Nephron (organoid): ENCODE measurements around the gene NXNL1.
A peak's percentile ranks its signal among the peaks of the same experiment; 100 is the strongest.
"Not testable (repeated sequence)": the region's sequence is repeated elsewhere in the genome, so short reads cannot be mapped to it uniquely, and the experiment has no call there.

Source experiments
- H3K27ac Mint-ChIP-seq, 3 experiments: 2 replicates each; pipeline ENCODE4 v1.8.0; 2020; ENCODE audit warnings: mixed read lengths in 3 of 3, mild to moderate bottlenecking in 2 of 3, moderate library complexity in 1 of 3
- H3K27me3 Mint-ChIP-seq: 2 replicates; pipeline ENCODE4 v1.8.0; 2021; ENCODE audit warnings: low read depth, mild to moderate bottlenecking, moderate library complexity, mixed read lengths
- H3K36me3 Mint-ChIP-seq: 2 replicates; pipeline ENCODE4 v1.8.0; 2020; ENCODE audit warnings: low read depth, mixed read lengths
- H3K4me1 Mint-ChIP-seq: 2 replicates; pipeline ENCODE4 v1.8.0; 2020; ENCODE audit warnings: mixed read lengths
- H3K4me3 Mint-ChIP-seq, 3 experiments: 2 replicates each; pipeline ENCODE4 v1.8.0; 2020; ENCODE audit warnings: mild to moderate bottlenecking in 3 of 3, mixed read lengths in 3 of 3, moderate library complexity in 2 of 3
- H3K9me3 Mint-ChIP-seq: 2 replicates; pipeline ENCODE4 v1.8.0; 2020; ENCODE audit warnings: mixed read lengths
- TF ChIP-seq, protein P1 (sequence below), 3 experiments: fragments of 200-600 bp; sonication (generic); IDR thresholded peaks; one replicate each; pipeline ENCODE4 v1.5.0; 2021; ENCODE audit warnings: antibody characterized with exemption in 3 of 3; ENCODE audit not compliant: unreplicated experiment in 3 of 3

Gene NXNL1

DNA sequence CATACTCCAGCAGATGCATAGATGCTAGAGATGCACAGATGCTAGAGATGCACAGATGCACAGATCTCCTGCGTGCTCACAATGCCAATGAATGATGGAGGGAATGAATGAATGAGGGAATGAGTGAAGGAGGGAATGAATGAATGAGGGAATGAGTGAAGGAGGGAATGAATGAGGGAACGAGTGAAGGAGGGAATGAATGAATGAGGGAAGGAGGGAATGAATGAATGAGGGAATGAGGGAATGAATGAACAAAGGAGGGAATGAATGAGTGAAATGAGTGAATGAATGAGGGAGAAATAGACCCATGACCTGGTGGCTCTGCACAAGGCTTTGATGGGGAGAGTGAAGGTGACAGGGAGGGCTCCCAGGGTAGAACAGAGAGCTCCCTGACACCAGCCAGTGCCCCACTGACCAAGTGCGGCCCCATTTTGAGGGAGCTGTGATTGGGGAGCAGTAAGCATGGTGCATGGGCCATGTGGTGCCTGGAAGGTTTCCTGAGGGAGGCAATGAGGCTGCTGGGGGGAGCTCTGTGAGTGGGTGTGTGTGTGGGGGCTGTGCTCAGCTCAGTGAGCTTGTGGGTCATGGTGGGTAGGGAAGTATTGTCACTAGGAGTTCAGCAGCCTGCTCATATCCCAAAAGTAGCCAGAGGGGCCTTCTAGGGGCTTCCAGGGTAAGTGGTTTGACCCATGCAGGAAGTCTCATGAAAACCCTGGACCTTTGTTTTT is 22.3 kb upstream of the NXNL1 start:
- Mint-ChIP-seq H3K27me3 (no peaks in the 10 kb centered on the region), H3K4me3 (no peak overlapping the region), H3K9me3 (no peaks in the 10 kb centered on the region), H3K36me3 (peaks cover 3% of the 10 kb centered on the region), H3K4me1 (peaks cover 7% of the 10 kb centered on the region), H3K27ac (no peak overlapping the region)
- TF ChIP-seq, protein P1, sequence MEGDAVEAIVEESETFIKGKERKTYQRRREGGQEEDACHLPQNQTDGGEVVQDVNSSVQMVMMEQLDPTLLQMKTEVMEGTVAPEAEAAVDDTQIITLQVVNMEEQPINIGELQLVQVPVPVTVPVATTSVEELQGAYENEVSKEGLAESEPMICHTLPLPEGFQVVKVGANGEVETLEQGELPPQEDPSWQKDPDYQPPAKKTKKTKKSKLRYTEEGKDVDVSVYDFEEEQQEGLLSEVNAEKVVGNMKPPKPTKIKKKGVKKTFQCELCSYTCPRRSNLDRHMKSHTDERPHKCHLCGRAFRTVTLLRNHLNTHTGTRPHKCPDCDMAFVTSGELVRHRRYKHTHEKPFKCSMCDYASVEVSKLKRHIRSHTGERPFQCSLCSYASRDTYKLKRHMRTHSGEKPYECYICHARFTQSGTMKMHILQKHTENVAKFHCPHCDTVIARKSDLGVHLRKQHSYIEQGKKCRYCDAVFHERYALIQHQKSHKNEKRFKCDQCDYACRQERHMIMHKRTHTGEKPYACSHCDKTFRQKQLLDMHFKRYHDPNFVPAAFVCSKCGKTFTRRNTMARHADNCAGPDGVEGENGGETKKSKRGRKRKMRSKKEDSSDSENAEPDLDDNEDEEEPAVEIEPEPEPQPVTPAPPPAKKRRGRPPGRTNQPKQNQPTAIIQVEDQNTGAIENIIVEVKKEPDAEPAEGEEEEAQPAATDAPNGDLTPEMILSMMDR (IDR thresholded peaks at IDR 0.05; ENCODE audit: unreplicated experiment in 3 of 3): no peak

DNA sequence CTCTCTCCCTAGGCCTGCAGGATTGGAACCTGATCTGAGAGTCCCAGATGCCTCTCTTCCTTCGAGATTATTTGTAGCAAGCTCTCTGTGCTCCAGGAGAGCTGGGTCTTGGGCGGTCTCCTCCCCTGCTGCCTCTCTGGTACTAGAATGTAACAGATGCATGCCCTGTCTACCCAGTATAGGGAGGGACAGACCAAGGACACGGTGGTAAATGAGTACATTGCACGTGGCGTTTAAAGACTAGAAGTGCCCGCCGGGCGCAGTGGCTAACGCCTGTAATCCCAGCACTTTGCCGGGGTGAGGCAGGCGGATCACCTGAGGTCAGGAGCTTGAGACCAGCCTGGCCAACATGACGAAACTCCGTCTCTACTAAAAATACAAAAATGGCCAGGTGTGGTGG is 21.3 kb upstream of the NXNL1 start:
- TF ChIP-seq, protein P1 (IDR thresholded peaks at IDR 0.05; ENCODE audit: unreplicated experiment in 3 of 3): no peak
- H3K4me1 Mint-ChIP-seq: peaks cover 7% of the 10 kb centered on the region
- H3K9me3 Mint-ChIP-seq: no peaks in the 10 kb centered on the region
- peaks cover 3% of the 10 kb centered on the region for H3K36me3 Mint-ChIP-seq
- H3K27me3 Mint-ChIP-seq: no peaks in the 10 kb centered on the region
- no peak overlapping the region for H3K27ac Mint-ChIP-seq
- no peak overlapping the region for H3K4me3 Mint-ChIP-seq

DNA sequence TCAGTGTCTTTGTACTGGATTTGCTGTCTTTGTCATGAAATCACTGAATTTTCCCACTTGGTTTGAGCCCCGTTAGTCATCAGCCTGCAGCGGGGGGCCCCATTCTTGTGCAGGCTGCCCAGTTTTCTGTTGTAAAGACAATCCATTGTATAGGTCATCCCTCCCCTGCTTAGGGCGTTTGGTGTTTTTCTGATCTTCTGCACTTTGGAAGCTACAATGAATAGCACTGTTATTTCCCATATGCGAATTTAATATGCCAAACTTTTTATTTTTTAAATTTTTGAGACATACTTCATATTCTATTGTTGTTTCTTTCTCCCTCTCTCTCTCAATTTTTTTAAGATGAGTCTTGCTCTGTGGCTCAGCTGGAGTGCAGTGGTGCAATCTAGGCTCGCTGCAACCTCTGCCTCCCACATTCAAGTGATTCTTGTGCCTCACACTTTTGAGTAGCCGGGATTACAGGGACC is 18.6 kb upstream of the NXNL1 start:
- TF ChIP-seq, protein P1 (IDR thresholded peaks at IDR 0.05; ENCODE audit: unreplicated experiment in 3 of 3): no peak
- Mint-ChIP-seq H3K27me3 (no peaks in the 10 kb centered on the region), H3K4me1 (peaks cover 16% of the 10 kb centered on the region), H3K4me3 (no peak overlapping the region), H3K27ac (peak overlapping the region; percentile 10 to 84 (median 67)), H3K9me3 (no peaks in the 10 kb centered on the region), H3K36me3 (peaks cover 3% of the 10 kb centered on the region)

DNA sequence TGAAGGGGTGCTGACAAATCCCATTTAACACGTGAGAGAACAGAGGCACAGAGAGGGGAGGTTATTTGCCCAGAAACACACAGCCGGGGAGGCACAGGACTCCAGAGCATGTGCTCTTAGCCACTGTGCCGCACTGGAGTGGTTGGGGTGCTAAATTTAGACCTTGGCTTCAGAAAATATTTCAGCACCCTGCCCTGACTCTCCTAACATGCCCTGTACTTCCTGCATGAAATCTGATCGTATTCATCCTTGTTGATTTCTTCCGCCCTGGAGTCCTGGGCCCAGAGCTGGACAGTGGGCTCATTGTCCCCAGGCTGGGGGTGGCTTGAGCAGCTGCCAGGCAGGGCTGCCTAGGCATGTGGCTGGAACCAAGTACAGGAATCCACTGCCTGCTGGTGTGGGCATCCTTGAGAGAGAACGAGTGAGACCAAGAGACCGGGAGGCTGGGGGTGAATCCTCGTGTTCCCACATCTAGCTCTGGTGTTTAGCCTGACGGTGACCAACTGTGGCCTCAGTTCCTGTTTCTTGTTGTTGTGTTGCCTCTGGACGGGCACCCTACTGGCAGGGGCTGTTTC is 14.9 kb upstream of the NXNL1 start:
- Mint-ChIP-seq H3K9me3 (no peaks in the 10 kb centered on the region), H3K4me1 (peaks cover 24% of the 10 kb centered on the region), H3K36me3 (no peaks in the 10 kb centered on the region), H3K4me3 (peak overlapping the region in 1 of 3 experiments; percentile 63), H3K27me3 (peaks cover 3% of the 10 kb centered on the region), H3K27ac (peak overlapping the region; percentile 31 to 75 (median 44))
- TF ChIP-seq, protein P1 (IDR thresholded peaks at IDR 0.05; ENCODE audit: unreplicated experiment in 3 of 3): no peak

DNA sequence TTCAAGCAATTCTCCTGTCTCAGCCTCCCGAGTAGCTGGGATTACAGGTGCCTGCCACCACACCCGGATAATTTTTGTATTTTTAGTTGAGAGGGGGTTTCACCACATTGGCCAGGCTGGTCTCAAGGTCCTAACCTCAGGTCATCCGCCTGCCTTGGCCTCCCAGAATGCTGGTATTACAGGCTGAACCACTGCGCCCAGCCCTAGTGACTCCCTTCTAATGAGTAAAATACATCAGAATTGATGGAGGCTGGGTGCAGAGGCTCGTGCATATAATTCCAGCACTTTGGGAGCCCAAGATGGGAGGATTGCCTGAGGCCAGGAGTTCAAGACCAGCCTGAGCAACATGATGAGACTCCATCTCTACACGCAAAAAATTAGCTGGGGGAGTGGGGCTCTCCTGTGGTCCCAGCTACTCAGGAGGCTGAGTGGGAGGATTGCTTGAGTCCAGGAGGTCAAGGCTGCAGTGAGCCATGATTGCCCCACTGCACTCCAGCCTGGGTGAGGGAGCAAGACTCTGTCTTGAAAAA is 14.3 kb upstream of the NXNL1 start:
- not testable (repeated sequence) for H3K27me3 Mint-ChIP-seq, H3K4me3 Mint-ChIP-seq, H3K9me3 Mint-ChIP-seq, H3K36me3 Mint-ChIP-seq
- Mint-ChIP-seq H3K4me1 (peaks cover 24% of the 10 kb centered on the region), H3K27ac (peak overlapping the region in 2 of 3 experiments; percentile 44 to 75)

DNA sequence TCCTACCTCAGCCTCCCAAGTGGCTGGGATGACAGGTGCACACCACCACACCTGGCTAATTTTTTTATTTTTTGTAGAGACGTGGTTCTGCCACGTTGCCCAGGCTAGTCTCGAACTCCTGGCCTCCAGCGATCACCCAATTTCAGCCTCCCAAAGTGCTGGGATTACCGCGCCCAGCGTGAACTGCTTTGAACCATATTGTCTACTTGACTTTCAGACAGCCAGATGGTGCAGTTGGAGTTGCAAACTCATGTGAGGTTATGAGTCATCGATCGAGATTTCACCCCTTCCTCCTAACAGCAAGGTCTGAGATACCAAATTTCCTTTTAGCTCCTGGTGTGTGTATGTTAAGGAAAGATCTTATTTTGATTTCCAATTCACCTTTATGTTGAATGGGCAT is 12.3 kb upstream of the NXNL1 start:
- Mint-ChIP-seq H3K9me3 (no peaks in the 10 kb centered on the region), H3K36me3 (no peaks in the 10 kb centered on the region), H3K4me3 (peak overlapping the region; percentile 54 to 70 (median 68)), H3K27ac (no peak overlapping the region), H3K4me1 (peaks cover 28% of the 10 kb centered on the region), H3K27me3 (peaks cover 3% of the 10 kb centered on the region)
- TF ChIP-seq, protein P1 (IDR thresholded peaks at IDR 0.05; ENCODE audit: unreplicated experiment in 3 of 3): no peak
